HepG2 (cell line): Measurements from ENCODE around the gene ANKRD52. TPM values are rescaled to one million over a fixed set of nuclear protein-coding genes. Genes with fewer than 3 reads are reported as not detected.

Experiments used
- CBX1 ChIP-seq: IDR thresholded peaks from one replicate; pipeline ENCODE4 v1.6.1; 2016; ENCODE audit warnings: antibody characterized with exemption, low read depth
- EHMT2 ChIP-seq: fragments of 200-600 bp; sonication (generic); IDR thresholded peaks from 2 replicates; pipeline ENCODE4 v1.7.0; 2017; ENCODE audit warnings: antibody characterized with exemption, low read depth, low read length, borderline replicate concordance
- FOXA1 ChIP-seq, 2 experiments: fragments of 450-650 bp in 1 of 2; sonication (generic) in 1 of 2; formaldehyde crosslinking in 1 of 2; IDR thresholded peaks; 2 replicates each; pipeline versions ENCODE4 v1.4.0 to v1.6.1; 2016 to 2020; ENCODE audit warnings: missing genetic modification reagents in 1 of 2
- FOXO1 ChIP-seq: sonication (generic); formaldehyde crosslinking; IDR thresholded peaks from 2 replicates; pipeline ENCODE4 v1.4.0; 2020; ENCODE audit warnings: missing genetic modification reagents
- ISX ChIP-seq: sonication (generic); formaldehyde crosslinking; conservative IDR thresholded peaks from 2 replicates; pipeline ENCODE4 v1.5.0; 2020; ENCODE audit warnings: missing genetic modification reagents
- KDM3A ChIP-seq: IDR thresholded peaks from 2 replicates; pipeline ENCODE4 v1.6.1; 2018; ENCODE audit warnings: low read depth, missing compliant biosample characterization
- MATR3 ChIP-seq: sonication (generic); formaldehyde crosslinking; IDR thresholded peaks from 2 replicates; pipeline ENCODE4 v1.4.0; 2020; ENCODE audit warnings: missing genetic modification reagents
- SALL2 ChIP-seq: sonication (generic); formaldehyde crosslinking; IDR thresholded peaks from 2 replicates; pipeline ENCODE4 v1.8.1; 2023; ENCODE audit warnings: mild to moderate bottlenecking, missing genetic modification reagents, inconsistent platforms
- polyA plus RNA-seq, 8 experiments: library from polyadenylated mRNA; depleted of rRNA in 3 of 8; stranded (reverse) in 7 of 8; unstranded in 1 of 8; fragments of >200 nt; fragmentation: Illumina TruSeq in 4 of 8; extraction: Trizol in 4 of 8; gene quantifications; 2 replicates each; pipeline versions ENCODE4 v1.2.1 to v1.2.3, GENCODE V29; 2011 to 2016; ENCODE audit warnings: low read depth in 4 of 8, missing spikeins in 1 of 8, mixed read lengths in 1 of 8; ENCODE audit not compliant: insufficient read depth in 1 of 8
- total RNA-seq, 5 experiments: library from RNA; depleted of rRNA; stranded (reverse); fragments of >200 nt; fragmentation: Illumina TruSeq; extraction: Trizol; gene quantifications; 2 replicates each; pipeline ENCODE4 v1.2.3, GENCODE V29; 2016; ENCODE audit warnings: low read depth in 1 of 5
- TF ChIP-seq, protein P1 (sequence below): sonication (generic); formaldehyde crosslinking; IDR thresholded peaks from 2 replicates; pipeline ENCODE4 v1.5.1; 2020; ENCODE audit warnings: missing genetic modification reagents, mild to moderate bottlenecking, borderline replicate concordance
- TF ChIP-seq, protein P2 (sequence below), 2 experiments: sonication (generic) in 1 of 2; formaldehyde crosslinking in 1 of 2; IDR thresholded peaks; 2 replicates each; pipeline versions ENCODE4 v1.4.0 to v1.6.1; 2016 to 2020; ENCODE audit warnings: borderline replicate concordance in 1 of 2, low read depth in 1 of 2, mild to moderate bottlenecking in 1 of 2, missing genetic modification reagents in 1 of 2
- TF ChIP-seq, protein P3 (sequence below): sonication (generic); formaldehyde crosslinking; IDR thresholded peaks from 2 replicates; pipeline ENCODE4 v1.5.1; 2020; ENCODE audit warnings: mild to moderate bottlenecking, missing genetic modification reagents, moderate library complexity
- TF ChIP-seq, protein P4 (sequence below): sonication (generic); formaldehyde crosslinking; IDR thresholded peaks from 2 replicates; pipeline ENCODE4 v1.9.0; 2021; ENCODE audit warnings: missing genetic modification reagents, mild to moderate bottlenecking, borderline replicate concordance

Gene ANKRD52
- total and polyA plus RNA-seq, 2 of the 13 experiments (the other 11 are each of a cell fraction or from before 2014, with no cell fraction given) = 7.8 to 9.2 TPM

DNA sequence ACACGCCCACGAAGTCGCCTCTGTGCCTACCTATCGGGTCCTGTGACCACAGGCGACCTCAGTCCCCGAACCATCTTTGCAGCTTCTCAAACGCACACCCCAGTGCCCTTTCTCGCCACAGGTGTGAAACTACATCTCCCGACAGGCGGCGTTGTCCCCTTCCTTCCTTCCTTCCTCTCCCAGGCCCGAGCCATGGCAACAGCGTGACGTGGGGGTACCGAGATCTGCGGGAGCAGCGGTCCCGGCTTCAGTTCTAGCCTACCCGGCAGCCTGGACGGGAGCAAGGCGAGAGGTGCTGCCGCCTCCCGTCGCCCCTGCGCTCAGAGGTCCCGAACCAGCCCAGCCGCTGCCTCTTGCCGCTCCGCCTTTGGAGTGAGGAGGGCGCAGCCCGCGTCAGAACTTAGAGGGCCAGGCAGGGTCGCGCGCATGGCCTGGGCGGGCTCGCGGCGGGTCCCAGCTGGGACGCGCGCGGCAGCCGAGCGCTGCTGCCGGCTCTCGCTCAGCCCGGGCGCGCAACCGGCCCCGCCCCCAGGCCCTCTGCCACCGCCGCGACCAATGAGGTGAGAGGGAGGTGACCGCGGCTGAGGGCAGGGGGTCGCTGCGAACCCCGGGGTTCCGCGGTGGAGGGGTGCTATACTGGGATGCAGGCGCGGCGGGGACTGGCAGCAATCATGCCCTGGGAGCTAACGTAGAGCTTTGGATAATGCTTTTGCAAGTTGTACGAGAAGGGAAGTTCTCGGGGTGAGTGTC lies 8.7 kb upstream of the ANKRD52 start, which contains the start of gene COQ10A (continued):
- TF ChIP-seq, protein P1, sequence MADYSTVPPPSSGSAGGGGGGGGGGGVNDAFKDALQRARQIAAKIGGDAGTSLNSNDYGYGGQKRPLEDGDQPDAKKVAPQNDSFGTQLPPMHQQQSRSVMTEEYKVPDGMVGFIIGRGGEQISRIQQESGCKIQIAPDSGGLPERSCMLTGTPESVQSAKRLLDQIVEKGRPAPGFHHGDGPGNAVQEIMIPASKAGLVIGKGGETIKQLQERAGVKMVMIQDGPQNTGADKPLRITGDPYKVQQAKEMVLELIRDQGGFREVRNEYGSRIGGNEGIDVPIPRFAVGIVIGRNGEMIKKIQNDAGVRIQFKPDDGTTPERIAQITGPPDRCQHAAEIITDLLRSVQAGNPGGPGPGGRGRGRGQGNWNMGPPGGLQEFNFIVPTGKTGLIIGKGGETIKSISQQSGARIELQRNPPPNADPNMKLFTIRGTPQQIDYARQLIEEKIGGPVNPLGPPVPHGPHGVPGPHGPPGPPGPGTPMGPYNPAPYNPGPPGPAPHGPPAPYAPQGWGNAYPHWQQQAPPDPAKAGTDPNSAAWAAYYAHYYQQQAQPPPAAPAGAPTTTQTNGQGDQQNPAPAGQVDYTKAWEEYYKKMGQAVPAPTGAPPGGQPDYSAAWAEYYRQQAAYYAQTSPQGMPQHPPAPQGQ (CRISPR knock-in tag) = no peak
- no peak for TF ChIP-seq ISX
- peak; percentile 47; the same call in 1 of the 2 replicates for TF ChIP-seq FOXO1 (CRISPR knock-in tag)
- TF ChIP-seq SALL2 (CRISPR knock-in tag) = no peak; the same call in none of the 2 replicates
- no peak for TF ChIP-seq EHMT2
- no peak for TF ChIP-seq MATR3 (CRISPR knock-in tag)
- peak; percentile 78; the same call in 1 of the 2 replicates for TF ChIP-seq KDM3A
- no peak for TF ChIP-seq CBX1
- TF ChIP-seq, protein P2, sequence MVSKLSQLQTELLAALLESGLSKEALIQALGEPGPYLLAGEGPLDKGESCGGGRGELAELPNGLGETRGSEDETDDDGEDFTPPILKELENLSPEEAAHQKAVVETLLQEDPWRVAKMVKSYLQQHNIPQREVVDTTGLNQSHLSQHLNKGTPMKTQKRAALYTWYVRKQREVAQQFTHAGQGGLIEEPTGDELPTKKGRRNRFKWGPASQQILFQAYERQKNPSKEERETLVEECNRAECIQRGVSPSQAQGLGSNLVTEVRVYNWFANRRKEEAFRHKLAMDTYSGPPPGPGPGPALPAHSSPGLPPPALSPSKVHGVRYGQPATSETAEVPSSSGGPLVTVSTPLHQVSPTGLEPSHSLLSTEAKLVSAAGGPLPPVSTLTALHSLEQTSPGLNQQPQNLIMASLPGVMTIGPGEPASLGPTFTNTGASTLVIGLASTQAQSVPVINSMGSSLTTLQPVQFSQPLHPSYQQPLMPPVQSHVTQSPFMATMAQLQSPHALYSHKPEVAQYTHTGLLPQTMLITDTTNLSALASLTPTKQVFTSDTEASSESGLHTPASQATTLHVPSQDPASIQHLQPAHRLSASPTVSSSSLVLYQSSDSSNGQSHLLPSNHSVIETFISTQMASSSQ (IDR thresholded peaks at IDR 0.05; ENCODE audit: low read depth) = no peak
- TF ChIP-seq, protein P2 (CRISPR knock-in tag; IDR thresholded peaks at IDR 0.05; ENCODE audit: borderline replicate concordance) = peak; percentile 57; the same call in 1 of the 2 replicates
- TF ChIP-seq FOXA1 (IDR thresholded peaks at IDR 0.05) = no peak
- TF ChIP-seq FOXA1 (CRISPR knock-in tag; IDR thresholded peaks at IDR 0.05) = peak; percentile 40; the same call in 1 of the 2 replicates
- TF ChIP-seq, protein P3, sequence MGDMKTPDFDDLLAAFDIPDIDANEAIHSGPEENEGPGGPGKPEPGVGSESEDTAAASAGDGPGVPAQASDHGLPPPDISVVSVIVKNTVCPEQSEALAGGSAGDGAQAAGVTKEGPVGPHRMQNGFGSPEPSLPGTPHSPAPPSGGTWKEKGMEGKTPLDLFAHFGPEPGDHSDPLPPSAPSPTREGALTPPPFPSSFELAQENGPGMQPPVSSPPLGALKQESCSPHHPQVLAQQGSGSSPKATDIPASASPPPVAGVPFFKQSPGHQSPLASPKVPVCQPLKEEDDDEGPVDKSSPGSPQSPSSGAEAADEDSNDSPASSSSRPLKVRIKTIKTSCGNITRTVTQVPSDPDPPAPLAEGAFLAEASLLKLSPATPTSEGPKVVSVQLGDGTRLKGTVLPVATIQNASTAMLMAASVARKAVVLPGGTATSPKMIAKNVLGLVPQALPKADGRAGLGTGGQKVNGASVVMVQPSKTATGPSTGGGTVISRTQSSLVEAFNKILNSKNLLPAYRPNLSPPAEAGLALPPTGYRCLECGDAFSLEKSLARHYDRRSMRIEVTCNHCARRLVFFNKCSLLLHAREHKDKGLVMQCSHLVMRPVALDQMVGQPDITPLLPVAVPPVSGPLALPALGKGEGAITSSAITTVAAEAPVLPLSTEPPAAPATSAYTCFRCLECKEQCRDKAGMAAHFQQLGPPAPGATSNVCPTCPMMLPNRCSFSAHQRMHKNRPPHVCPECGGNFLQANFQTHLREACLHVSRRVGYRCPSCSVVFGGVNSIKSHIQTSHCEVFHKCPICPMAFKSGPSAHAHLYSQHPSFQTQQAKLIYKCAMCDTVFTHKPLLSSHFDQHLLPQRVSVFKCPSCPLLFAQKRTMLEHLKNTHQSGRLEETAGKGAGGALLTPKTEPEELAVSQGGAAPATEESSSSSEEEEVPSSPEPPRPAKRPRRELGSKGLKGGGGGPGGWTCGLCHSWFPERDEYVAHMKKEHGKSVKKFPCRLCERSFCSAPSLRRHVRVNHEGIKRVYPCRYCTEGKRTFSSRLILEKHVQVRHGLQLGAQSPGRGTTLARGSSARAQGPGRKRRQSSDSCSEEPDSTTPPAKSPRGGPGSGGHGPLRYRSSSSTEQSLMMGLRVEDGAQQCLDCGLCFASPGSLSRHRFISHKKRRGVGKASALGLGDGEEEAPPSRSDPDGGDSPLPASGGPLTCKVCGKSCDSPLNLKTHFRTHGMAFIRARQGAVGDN (CRISPR knock-in tag) = peak; percentile 91
- TF ChIP-seq, protein P4, sequence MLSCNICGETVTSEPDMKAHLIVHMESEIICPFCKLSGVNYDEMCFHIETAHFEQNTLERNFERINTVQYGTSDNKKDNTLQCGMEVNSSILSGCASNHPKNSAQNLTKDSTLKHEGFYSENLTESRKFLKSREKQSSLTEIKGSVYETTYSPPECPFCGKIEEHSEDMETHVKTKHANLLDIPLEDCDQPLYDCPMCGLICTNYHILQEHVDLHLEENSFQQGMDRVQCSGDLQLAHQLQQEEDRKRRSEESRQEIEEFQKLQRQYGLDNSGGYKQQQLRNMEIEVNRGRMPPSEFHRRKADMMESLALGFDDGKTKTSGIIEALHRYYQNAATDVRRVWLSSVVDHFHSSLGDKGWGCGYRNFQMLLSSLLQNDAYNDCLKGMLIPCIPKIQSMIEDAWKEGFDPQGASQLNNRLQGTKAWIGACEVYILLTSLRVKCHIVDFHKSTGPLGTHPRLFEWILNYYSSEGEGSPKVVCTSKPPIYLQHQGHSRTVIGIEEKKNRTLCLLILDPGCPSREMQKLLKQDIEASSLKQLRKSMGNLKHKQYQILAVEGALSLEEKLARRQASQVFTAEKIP (CRISPR knock-in tag) = no peak
